ENCODE data around the gene CYB5A. TPM values are rescaled to one million over a fixed set of nuclear protein-coding genes. Genes with fewer than 3 reads are reported as not detected.
"Not testable (repeated sequence)": the region's sequence is repeated elsewhere in the genome, so short reads cannot be mapped to it uniquely, and the experiment has no call there.

Gene CYB5A
- total RNA-seq, 1 donor from 2014 or later, result 399 TPM

GRCh38 chr18:74303936-74304335, 12.2 kb upstream of the CYB5A start:
- Histone ChIP-seq H3K9me3 (no peaks in the 10 kb centered on the region), H3K36me3 (no peaks in the 10 kb centered on the region), H3K27ac (no peak overlapping the region), H3K27me3 (no peaks in the 10 kb centered on the region), H3K4me3 (no peak overlapping the region), H3K4me1 (no peaks in the 10 kb centered on the region)
- TF ChIP-seq, protein P1, sequence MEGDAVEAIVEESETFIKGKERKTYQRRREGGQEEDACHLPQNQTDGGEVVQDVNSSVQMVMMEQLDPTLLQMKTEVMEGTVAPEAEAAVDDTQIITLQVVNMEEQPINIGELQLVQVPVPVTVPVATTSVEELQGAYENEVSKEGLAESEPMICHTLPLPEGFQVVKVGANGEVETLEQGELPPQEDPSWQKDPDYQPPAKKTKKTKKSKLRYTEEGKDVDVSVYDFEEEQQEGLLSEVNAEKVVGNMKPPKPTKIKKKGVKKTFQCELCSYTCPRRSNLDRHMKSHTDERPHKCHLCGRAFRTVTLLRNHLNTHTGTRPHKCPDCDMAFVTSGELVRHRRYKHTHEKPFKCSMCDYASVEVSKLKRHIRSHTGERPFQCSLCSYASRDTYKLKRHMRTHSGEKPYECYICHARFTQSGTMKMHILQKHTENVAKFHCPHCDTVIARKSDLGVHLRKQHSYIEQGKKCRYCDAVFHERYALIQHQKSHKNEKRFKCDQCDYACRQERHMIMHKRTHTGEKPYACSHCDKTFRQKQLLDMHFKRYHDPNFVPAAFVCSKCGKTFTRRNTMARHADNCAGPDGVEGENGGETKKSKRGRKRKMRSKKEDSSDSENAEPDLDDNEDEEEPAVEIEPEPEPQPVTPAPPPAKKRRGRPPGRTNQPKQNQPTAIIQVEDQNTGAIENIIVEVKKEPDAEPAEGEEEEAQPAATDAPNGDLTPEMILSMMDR (IDR thresholded peaks at IDR 0.05), result no peak
- intact Hi-C loops (cut with DNase I), result no loop called here
- no peak for DNase-seq
- ATAC-seq, result no peak

DNA sequence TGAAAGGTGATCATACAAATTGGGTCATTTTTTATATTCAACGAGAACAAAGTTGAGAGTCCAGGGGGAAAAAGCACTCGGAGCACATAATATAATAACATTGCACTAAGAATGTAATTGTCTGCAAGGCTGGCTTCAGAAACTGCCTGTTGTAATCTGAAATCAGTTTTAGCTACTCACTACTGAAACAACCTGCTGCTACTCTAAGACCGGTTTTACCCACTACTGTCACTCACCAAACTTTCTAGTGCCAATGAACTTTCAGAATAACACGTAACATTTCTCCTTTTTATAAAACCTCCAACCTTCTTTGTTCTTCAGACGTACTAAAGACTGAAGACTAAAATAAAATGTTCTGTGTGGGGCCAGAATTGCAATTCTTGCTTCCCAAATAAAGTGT, 11.5 kb upstream of the CYB5A start:
- H3K27ac ChIP-seq, result no peak overlapping the region
- no peaks in the 10 kb centered on the region for H3K4me1 ChIP-seq
- H3K9me3 ChIP-seq, result no peaks in the 10 kb centered on the region
- no peak overlapping the region for H3K4me3 ChIP-seq
- ATAC-seq (no peak), DNase-seq (no peak)
- intact Hi-C loops (cut with DNase I), result no loop called here
- H3K36me3 ChIP-seq, result no peaks in the 10 kb centered on the region
- H3K27me3 ChIP-seq, result no peaks in the 10 kb centered on the region
- TF ChIP-seq, protein P1 (IDR thresholded peaks at IDR 0.05), result no peak

GRCh38 chr18:74299746-74300145, 8.0 kb upstream of the CYB5A start:
- Histone ChIP-seq H3K36me3 (no peaks in the 10 kb centered on the region), H3K9me3 (no peaks in the 10 kb centered on the region), H3K27ac (no peak overlapping the region), H3K4me3 (no peak overlapping the region), H3K4me1 (no peaks in the 10 kb centered on the region), H3K27me3 (no peaks in the 10 kb centered on the region)
- intact Hi-C loops (cut with DNase I), result no loop called here
- no peak for ATAC-seq
- no peak for DNase-seq
- TF ChIP-seq, protein P1 (IDR thresholded peaks at IDR 0.05), result no peak

GRCh38 chr18:74299162-74299561, 7.4 kb upstream of the CYB5A start:
- Histone ChIP-seq H3K9me3 (no peaks in the 10 kb centered on the region), H3K27me3 (no peaks in the 10 kb centered on the region), H3K4me1 (no peaks in the 10 kb centered on the region), H3K27ac (no peak overlapping the region), H3K36me3 (no peaks in the 10 kb centered on the region), H3K4me3 (no peak overlapping the region)
- DNase-seq (no peak), ATAC-seq (no peak)
- TF ChIP-seq, protein P1 (IDR thresholded peaks at IDR 0.05), result no peak
- intact Hi-C loops (cut with DNase I), result no loop called here

GRCh38 chr18:74294526-74294925, 2.8 kb upstream of the CYB5A start:
- Histone ChIP-seq H3K9me3 (no peaks in the 10 kb centered on the region), H3K36me3 (no peaks in the 10 kb centered on the region), H3K27ac (no peak overlapping the region), H3K4me1 (peaks cover 12% of the 10 kb centered on the region), H3K27me3 (no peaks in the 10 kb centered on the region), H3K4me3 (no peak overlapping the region)
- DNase-seq, result no peak
- no peak for ATAC-seq
- TF ChIP-seq, protein P1 (IDR thresholded peaks at IDR 0.05), result no peak
- intact Hi-C loops (cut with DNase I), result no loop called here

DNA sequence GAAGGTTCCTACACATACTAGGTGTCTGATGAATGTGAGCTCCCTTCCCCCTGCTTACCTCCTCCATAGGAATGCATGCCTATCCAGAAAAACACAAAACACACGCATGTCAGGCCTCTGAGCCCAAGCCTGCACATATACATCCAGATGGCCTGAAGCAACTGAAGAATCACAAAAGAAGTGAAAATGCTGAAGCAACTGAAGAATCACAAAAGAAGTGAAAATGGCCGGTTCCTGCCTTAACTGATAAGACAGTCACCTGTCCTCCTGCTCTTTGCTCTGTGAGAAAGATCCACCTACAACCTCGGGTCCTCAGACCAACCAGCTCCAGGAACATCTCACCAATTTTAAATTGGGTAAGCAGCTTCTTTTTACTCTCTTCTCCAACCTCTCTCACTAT, 1.2 kb upstream of the CYB5A start:
- H3K9me3 ChIP-seq; H3K4me3 ChIP-seq; H3K27me3 ChIP-seq; intact Hi-C loops (cut with DNase I); H3K36me3 ChIP-seq; DNase-seq; ATAC-seq: not testable (repeated sequence)
- Histone ChIP-seq H3K4me1 (peaks cover 21% of the 10 kb centered on the region), H3K27ac (peak overlapping the region; percentile 73)

Data from upper lobe of right lung (tissue), 1 donor.